HEK293T (cell line): ENCODE results near the gene NRDC.

Experiments used
- CTBP1 ChIP-seq: fragments of 450-650 bp; IDR thresholded peaks from 2 replicates; pipeline ENCODE4 v1.6.1; 2016; ENCODE audit warnings: borderline replicate concordance
- SUZ12 ChIP-seq: fragments of 450-650 bp; IDR thresholded peaks from 2 replicates; pipeline ENCODE4 v1.6.1; 2016; ENCODE audit warnings: mild to moderate bottlenecking
- TF ChIP-seq, protein P1 (sequence below): fragments of 450-650 bp; IDR thresholded peaks from 2 replicates; pipeline ENCODE4 v1.6.1; 2016

DNA sequence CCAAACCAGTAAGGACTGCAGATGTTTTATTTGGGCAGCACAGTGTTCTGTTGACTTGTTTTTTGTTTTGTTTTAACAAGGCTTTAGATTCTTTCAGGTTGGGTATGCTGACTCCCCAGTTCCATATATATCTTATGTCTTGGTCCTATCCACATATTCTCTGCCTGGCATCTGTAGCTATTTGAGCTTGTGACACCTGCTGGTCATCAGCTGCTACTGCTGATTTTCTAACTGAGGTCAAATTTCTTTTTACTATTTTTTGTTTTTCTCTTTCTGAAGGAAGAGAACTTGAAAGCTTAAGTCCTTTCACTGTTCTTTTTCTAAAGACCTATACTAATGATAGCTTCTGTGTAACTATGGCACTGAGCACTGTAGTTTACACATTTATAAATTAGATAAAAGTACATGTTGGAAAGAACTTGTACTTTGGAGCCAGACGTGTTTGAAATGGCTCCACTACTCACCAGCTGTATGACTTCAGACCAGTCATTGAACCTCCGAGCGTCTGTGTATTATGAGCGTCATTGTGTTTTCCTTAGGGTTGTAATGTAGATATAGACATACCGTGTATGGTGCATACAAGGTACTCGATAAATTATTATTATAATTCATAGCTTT lies 109.4 kb downstream of the NRDC start:
- TF ChIP-seq CTBP1 (no peak), SUZ12 (no peak)
- TF ChIP-seq, protein P1, sequence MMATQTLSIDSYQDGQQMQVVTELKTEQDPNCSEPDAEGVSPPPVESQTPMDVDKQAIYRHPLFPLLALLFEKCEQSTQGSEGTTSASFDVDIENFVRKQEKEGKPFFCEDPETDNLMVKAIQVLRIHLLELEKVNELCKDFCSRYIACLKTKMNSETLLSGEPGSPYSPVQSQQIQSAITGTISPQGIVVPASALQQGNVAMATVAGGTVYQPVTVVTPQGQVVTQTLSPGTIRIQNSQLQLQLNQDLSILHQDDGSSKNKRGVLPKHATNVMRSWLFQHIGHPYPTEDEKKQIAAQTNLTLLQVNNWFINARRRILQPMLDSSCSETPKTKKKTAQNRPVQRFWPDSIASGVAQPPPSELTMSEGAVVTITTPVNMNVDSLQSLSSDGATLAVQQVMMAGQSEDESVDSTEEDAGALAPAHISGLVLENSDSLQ, result no peak
